ENCODE measurements around the gene ACOX1. TPM values are rescaled to one million over a fixed set of nuclear protein-coding genes. Genes with fewer than 3 reads are reported as not detected.

ACOX1 gene
- total and polyA plus RNA-seq, 2 experiments from 2014 or later: 36.0 to 93.6 TPM

GRCh38 chr17:75891605-75892555 is 87.1 kb downstream of the ACOX1 start:
- Histone ChIP-seq H3K9me2 (replicated peaks; ENCODE audit: insufficient read depth) (no peaks in the 10 kb centered on the region), H2AFZ (no peak overlapping the region), H3K27ac (no peak overlapping the region), H3K4me3 (no peak overlapping the region), H3K27me3 (no peaks in the 10 kb centered on the region), H4K20me1 (ENCODE audit: insufficient read depth, poor library complexity, severe bottlenecking) (no peaks in the 10 kb centered on the region), H3K79me2 (peaks cover 15% of the 10 kb centered on the region), H3K4me1 (ENCODE audit: insufficient read depth) (peaks cover 7% of the 10 kb centered on the region), H3K36me3 (replicated peaks; ENCODE audit: insufficient read depth, low read depth) (no peaks in the 10 kb centered on the region), H3K4me2 (no peak overlapping the region), H3K9me3 (ENCODE audit: low read depth) (no peaks in the 10 kb centered on the region)
- no peak for TF ChIP-seq EZH2phosphoT487 (IDR thresholded peaks at IDR 0.05; ENCODE audit: low read depth, severe bottlenecking, unreplicated experiment)
- no peak for DNase-seq (ENCODE audit: low spot score)
- 88% methylated on average over 31 of the region's 32 CpGs for WGBS (ENCODE audit: low lambda C conversion rate, missing lambda C conversion rate)

Other genes starting within 250 kb of the ACOX1 start
- gene GALK1, start 214.0 kb downstream of the ACOX1 start, total RNA-seq: 63.7 and 76.4 TPM in 2 replicates
- gene GALK1, start 214.0 kb downstream of the ACOX1 start, polyA plus RNA-seq: 139 and 161 TPM in 2 replicates
- gene UNK, start 194.4 kb downstream of the ACOX1 start, total RNA-seq: 26.7 and 30.9 TPM in 2 replicates
- gene UNK, start 194.4 kb downstream of the ACOX1 start, polyA plus RNA-seq: 22.3 and 28.2 TPM in 2 replicates
- gene UNC13D, start 134.8 kb downstream of the ACOX1 start, total RNA-seq: 2.2 and 4.3 TPM in 2 replicates
- 8.8 and 10.1 TPM in 2 replicates for gene UNC13D, start 134.8 kb downstream of the ACOX1 start, polyA plus RNA-seq
- gene WBP2, start 123.8 kb downstream of the ACOX1 start, total RNA-seq: 22.8 and 29.0 TPM in 2 replicates
- gene WBP2, start 123.8 kb downstream of the ACOX1 start, polyA plus RNA-seq: 129 and 143 TPM in 2 replicates
- 13.0 and 15.5 TPM in 2 replicates for gene TRIM47, start 100.6 kb downstream of the ACOX1 start, total RNA-seq
- 36.9 and 42.9 TPM in 2 replicates for gene TRIM47, start 100.6 kb downstream of the ACOX1 start, polyA plus RNA-seq
- gene TRIM65, start 82.2 kb downstream of the ACOX1 start, total RNA-seq: 10.9 and 12.5 TPM in 2 replicates
- gene TRIM65, start 82.2 kb downstream of the ACOX1 start, polyA plus RNA-seq: 10.7 and 16.8 TPM in 2 replicates
- gene MRPL38, start 74.3 kb downstream of the ACOX1 start, total RNA-seq: 40.4 and 50.2 TPM in 2 replicates
- gene MRPL38, start 74.3 kb downstream of the ACOX1 start, polyA plus RNA-seq: 124 and 134 TPM in 2 replicates
- 3.0 and 6.1 TPM in 2 replicates for gene FBF1, start 38.1 kb downstream of the ACOX1 start, total RNA-seq
- gene FBF1, start 38.1 kb downstream of the ACOX1 start, polyA plus RNA-seq: 9.7 and 11.0 TPM in 2 replicates
- gene TEN1, start 74 bp upstream of the ACOX1 start, total RNA-seq: 13.3 and 22.8 TPM in 2 replicates
- 29.4 and 29.9 TPM in 2 replicates for gene TEN1, start 74 bp upstream of the ACOX1 start, polyA plus RNA-seq
- gene CDK3, start 21.7 kb upstream of the ACOX1 start, total RNA-seq: 0.88 and 7.8 TPM in 2 replicates
- gene CDK3, start 21.7 kb upstream of the ACOX1 start, polyA plus RNA-seq: 10.6 and 16.6 TPM in 2 replicates
- 0.48 and 2.7 TPM in 2 replicates for gene EVPL, start 48.1 kb upstream of the ACOX1 start, total RNA-seq
- 2.0 and 4.6 TPM in 2 replicates for gene EVPL, start 48.1 kb upstream of the ACOX1 start, polyA plus RNA-seq
- gene SRP68, start 93.4 kb upstream of the ACOX1 start, total RNA-seq: 41.2 and 44.1 TPM in 2 replicates
- 51.3 and 70.1 TPM in 2 replicates for gene SRP68, start 93.4 kb upstream of the ACOX1 start, polyA plus RNA-seq
- gene GALR2, start 95.6 kb upstream of the ACOX1 start, total RNA-seq: 0.60 TPM in 1 of 2 replicates, not detected in the other
- 0.24 TPM in 1 of 2 replicates, not detected in the other for gene GALR2, start 95.6 kb upstream of the ACOX1 start, polyA plus RNA-seq
- gene ZACN, start 100.0 kb upstream of the ACOX1 start, total RNA-seq: 0.08 TPM in 1 of 2 replicates, not detected in the other
- 21.2 and 24.0 TPM in 2 replicates for gene ZACN, start 100.0 kb upstream of the ACOX1 start, polyA plus RNA-seq
- gene EXOC7, start 124.6 kb upstream of the ACOX1 start, total RNA-seq: 92.9 and 94.7 TPM in 2 replicates
- gene EXOC7, start 124.6 kb upstream of the ACOX1 start, polyA plus RNA-seq: 95.6 and 111 TPM in 2 replicates
- gene FOXJ1, start 162.1 kb upstream of the ACOX1 start, total RNA-seq: 1.6 and 1.9 TPM in 2 replicates
- gene FOXJ1, start 162.1 kb upstream of the ACOX1 start, polyA plus RNA-seq: 1.1 and 2.2 TPM in 2 replicates

Measured in hepatocyte (in vitro differentiated cells).